HepG2 (cell line): ENCODE measurements around the gene ZNF48. TPM values are rescaled to one million over a fixed set of nuclear protein-coding genes. Genes with fewer than 3 reads are reported as not detected.

Experiments
- ATF6 ChIP-seq: sonication (generic); formaldehyde crosslinking; conservative IDR thresholded peaks from 2 replicates; pipeline ENCODE4 v1.4.0; 2020; ENCODE audit warnings: missing genetic modification reagents
- CREB3 ChIP-seq: sonication (generic); formaldehyde crosslinking; IDR thresholded peaks from 2 replicates; pipeline ENCODE4 v1.5.0; 2020; ENCODE audit warnings: missing genetic modification reagents
- CSRNP2 ChIP-seq: sonication (generic); formaldehyde crosslinking; conservative IDR thresholded peaks from 2 replicates; pipeline ENCODE4 v1.8.0; 2022; ENCODE audit warnings: low read depth, missing genetic modification reagents
- DBP ChIP-seq: sonication (generic); formaldehyde crosslinking; IDR thresholded peaks from 2 replicates; pipeline ENCODE4 v1.4.0; 2020; ENCODE audit warnings: missing genetic modification reagents; ENCODE audit errors: not compliant biosample characterization
- NR2F2 ChIP-seq: IDR thresholded peaks from 2 replicates; pipeline ENCODE4 v1.6.1; 2012; ENCODE audit warnings: low read depth, inconsistent platforms, borderline replicate concordance
- PAXIP1 ChIP-seq: sonication (generic); formaldehyde crosslinking; conservative IDR thresholded peaks from 2 replicates; pipeline ENCODE4 v1.4.0; 2020; ENCODE audit warnings: mild to moderate bottlenecking, missing genetic modification reagents, moderate library complexity
- REL ChIP-seq: sonication (generic); formaldehyde crosslinking; conservative IDR thresholded peaks from 2 replicates; pipeline ENCODE4 v1.8.0; 2022; ENCODE audit warnings: mild to moderate bottlenecking, missing genetic modification reagents, moderate library complexity
- SIN3A ChIP-seq: IDR thresholded peaks from 2 replicates; pipeline ENCODE4 v1.6.1; 2011; ENCODE audit warnings: low read depth, mild to moderate bottlenecking, control low read depth, low read length, borderline replicate concordance
- SUZ12 ChIP-seq: fragments of 150-350 bp; IDR thresholded peaks from 2 replicates; pipeline ENCODE4 v1.6.1; 2014; ENCODE audit warnings: low read depth, low read length
- ZNF407 ChIP-seq: sonication (generic); formaldehyde crosslinking; IDR thresholded peaks from one replicate; pipeline ENCODE4 v1.5.1; 2020; ENCODE audit warnings: mild to moderate bottlenecking, missing genetic modification reagents; ENCODE audit errors: not compliant biosample characterization
- ZNF605 ChIP-seq: sonication (generic); formaldehyde crosslinking; IDR thresholded peaks from 2 replicates; pipeline ENCODE4 v1.8.0; 2022; ENCODE audit warnings: mild to moderate bottlenecking, missing genetic modification reagents
- polyA plus RNA-seq, 8 experiments: library from polyadenylated mRNA; depleted of rRNA in 3 of 8; stranded (reverse) in 7 of 8; unstranded in 1 of 8; fragments of >200 nt; fragmentation: Illumina TruSeq in 4 of 8; extraction: Trizol in 4 of 8; gene quantifications; 2 replicates each; pipeline versions ENCODE4 v1.2.1 to v1.2.3, GENCODE V29; 2011 to 2016; ENCODE audit warnings: low read depth in 4 of 8, missing spikeins in 1 of 8, mixed read lengths in 1 of 8; ENCODE audit not compliant: insufficient read depth in 1 of 8
- total RNA-seq, 5 experiments: library from RNA; depleted of rRNA; stranded (reverse); fragments of >200 nt; fragmentation: Illumina TruSeq; extraction: Trizol; gene quantifications; 2 replicates each; pipeline ENCODE4 v1.2.3, GENCODE V29; 2016; ENCODE audit warnings: low read depth in 1 of 5

Gene ZNF48
- total and polyA plus RNA-seq, 2 of the 13 experiments (the other 11 are each of a cell fraction or from before 2014, with no cell fraction given) = 9.9 to 12.3 TPM

GRCh38 chr16:30369938-30370455 is 25.2 kb upstream of the ZNF48 start (continued):
- no peak for TF ChIP-seq ZNF407
- peak; percentile 31; the same call in 1 of the 2 replicates for TF ChIP-seq PAXIP1 (CRISPR knock-in tag)
- TF ChIP-seq NR2F2 = no peak
- TF ChIP-seq ATF6 (CRISPR knock-in tag) = no peak
- no peak for TF ChIP-seq CREB3 (CRISPR knock-in tag)
- no peak for TF ChIP-seq CSRNP2
- peak; percentile 77; the same call in 1 of the 2 replicates for TF ChIP-seq SIN3A
- TF ChIP-seq DBP (CRISPR knock-in tag) = no peak
- no peak for TF ChIP-seq SUZ12
- no peak for TF ChIP-seq ZNF605 (CRISPR knock-in tag)
- no peak for TF ChIP-seq REL (CRISPR knock-in tag)
